Erythroblast (primary cell): ENCODE results near the gene PNKD.

Experiments used
- GATA1 ChIP-seq: IDR thresholded peaks from 2 replicates; pipeline ENCODE4 v1.6.1; 2011; ENCODE audit warnings: low read depth, mild to moderate bottlenecking, control low read depth, low read length, moderate library complexity
- POLR2A ChIP-seq: IDR thresholded peaks from 2 replicates; pipeline ENCODE4 v1.6.1; 2011; ENCODE audit warnings: mild to moderate bottlenecking, low read length

GRCh38 chr2:218298314-218298875, 28.1 kb downstream of the PNKD start:
- TF ChIP-seq POLR2A: no peak
- TF ChIP-seq GATA1: no peak
